HL-60/S4 (cell line): ENCODE results near the gene NEU4.
"Not testable (repeated sequence)": the region's sequence is repeated elsewhere in the genome, so short reads cannot be mapped to it uniquely, and the experiment has no call there.

Experiments used
- in situ Hi-C: fragments of 300-500 bp; cut with MboI; formaldehyde crosslinking; loops from 2 replicates; pipeline ENCODE4 v1.14.3; 2022; ENCODE audit warnings: low sequenced_read_pairs

NEU4 gene

GRCh38 chr2:241811952-241812729 lies 3.1 kb downstream of the NEU4 start:
- in situ Hi-C loops, result no loop called here

DNA sequence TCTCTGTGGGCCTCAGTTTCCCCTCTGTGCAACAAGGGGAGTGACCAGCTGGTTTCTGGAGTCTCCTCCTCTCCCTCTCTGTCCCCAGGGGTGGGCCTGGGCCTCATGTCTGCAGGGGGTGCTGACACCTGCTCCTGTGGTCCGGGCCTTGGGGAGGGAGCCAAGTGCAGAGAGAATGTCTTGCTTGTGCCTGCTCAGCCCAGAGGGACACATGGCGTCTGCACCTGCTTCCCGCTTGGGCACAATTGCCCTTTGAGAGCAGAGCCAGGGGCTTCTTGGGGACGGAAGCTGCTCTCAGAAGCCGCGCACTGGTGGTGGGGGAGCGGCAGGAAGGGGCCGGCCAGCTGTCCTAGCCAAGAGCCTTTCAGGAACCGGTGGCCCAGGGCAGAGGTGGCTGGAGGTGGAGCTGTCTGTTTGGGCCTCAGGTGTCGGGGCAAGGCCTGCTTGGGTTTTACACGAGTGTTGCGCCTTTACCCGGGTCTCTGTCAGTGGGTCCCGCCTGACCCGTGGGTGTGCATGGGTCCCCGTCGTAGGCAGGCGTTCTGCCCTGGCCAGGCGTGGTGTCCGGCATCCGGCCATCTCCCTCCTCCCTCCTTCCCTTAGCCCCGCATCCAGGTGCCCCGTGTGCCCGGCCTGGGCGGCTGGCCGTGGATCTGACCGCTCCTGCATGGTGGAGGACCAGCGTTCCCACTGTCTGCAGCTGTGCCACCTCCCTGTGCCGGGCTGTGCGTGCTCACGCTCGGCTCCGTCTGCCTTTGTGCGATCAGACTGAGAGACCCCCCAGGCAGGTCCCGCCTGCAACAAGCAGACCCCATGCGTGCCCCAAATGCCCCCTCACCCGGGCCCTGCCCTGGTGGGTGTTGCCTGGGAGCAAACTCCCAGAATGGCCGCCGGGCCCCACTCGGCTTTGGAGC lies 4.0 kb downstream of the NEU4 start:
- in situ Hi-C loops, result no loop called here

DNA sequence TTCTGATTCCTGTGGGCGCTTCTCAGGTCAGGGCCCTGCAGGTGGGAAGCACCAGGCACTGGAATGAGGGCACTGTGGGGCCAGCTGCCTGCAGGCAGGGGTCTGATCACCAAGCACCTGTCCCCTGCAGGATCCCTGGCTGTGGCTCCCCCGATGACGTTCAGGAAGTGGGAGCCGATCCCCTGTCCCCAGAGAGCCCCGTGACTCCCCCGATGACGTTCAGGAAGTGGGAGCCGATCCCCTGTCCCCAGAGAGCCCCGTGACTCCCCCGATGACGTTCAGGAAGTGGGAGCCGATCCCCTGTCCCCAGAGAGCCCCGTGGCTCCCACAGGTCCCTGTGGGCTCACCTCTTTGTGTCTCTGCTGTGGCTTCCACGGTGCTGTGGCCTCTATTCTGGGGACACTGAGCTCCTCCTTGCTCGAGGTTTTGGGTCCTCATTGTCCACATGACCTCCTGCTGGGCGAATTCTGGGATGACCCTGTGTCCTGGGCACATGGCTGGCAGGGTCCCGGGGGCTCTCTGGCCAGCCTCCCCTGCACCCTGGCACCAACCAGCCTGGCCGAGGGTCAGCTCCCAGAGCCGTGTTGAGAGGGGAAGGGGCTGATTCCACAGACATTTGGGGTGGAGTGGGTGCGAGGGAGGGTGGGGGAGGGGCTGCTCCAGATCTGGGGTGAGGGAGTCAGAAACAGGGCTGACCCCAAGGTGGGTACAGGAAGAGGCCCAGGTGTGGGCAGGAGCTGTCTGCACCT lies 4.8 kb downstream of the NEU4 start:
- in situ Hi-C loops, result no loop called here

DNA sequence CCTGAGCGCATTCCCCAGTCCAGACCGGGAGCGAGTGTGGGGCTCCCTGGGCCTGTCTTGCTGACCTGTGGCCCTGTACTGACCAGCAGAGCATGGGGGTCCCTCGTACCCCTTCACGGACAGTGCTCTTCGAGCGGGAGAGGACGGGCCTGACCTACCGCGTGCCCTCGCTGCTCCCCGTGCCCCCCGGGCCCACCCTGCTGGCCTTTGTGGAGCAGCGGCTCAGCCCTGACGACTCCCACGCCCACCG lies 5.3 kb downstream of the NEU4 start:
- in situ Hi-C loops, result no loop called here

GRCh38 chr2:241814643-241815476 lies 5.9 kb downstream of the NEU4 start:
- in situ Hi-C loops, result no loop called here

GRCh38 chr2:241815477-241816430 lies 6.8 kb downstream of the NEU4 start:
- in situ Hi-C loops, result no loop called here

GRCh38 chr2:241816431-241817121 lies 7.6 kb downstream of the NEU4 start:
- in situ Hi-C loops, result no loop called here

GRCh38 chr2:241817126-241817820 lies 8.3 kb downstream of the NEU4 start:
- in situ Hi-C loops, result no loop called here

DNA sequence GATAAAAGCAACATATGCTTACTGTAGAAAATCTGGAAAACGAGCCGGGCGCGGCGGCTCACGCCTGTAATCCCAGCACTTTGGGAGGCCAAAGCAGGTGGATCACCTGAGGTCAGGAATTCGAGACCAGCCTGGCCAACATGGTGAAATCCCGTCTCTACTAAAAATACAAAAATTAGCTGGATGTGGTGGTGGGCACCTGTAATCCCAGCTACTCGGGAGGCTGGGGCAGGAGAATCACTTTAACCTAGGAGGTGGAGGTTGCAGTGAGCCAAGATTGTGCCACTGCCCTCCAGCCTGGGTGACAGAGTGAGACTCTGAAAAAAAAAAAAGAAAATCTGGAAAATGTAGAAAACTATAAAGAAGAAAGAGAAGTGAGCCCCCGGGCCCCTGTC lies 8.8 kb downstream of the NEU4 start:
- in situ Hi-C loops, result not testable (repeated sequence)

DNA sequence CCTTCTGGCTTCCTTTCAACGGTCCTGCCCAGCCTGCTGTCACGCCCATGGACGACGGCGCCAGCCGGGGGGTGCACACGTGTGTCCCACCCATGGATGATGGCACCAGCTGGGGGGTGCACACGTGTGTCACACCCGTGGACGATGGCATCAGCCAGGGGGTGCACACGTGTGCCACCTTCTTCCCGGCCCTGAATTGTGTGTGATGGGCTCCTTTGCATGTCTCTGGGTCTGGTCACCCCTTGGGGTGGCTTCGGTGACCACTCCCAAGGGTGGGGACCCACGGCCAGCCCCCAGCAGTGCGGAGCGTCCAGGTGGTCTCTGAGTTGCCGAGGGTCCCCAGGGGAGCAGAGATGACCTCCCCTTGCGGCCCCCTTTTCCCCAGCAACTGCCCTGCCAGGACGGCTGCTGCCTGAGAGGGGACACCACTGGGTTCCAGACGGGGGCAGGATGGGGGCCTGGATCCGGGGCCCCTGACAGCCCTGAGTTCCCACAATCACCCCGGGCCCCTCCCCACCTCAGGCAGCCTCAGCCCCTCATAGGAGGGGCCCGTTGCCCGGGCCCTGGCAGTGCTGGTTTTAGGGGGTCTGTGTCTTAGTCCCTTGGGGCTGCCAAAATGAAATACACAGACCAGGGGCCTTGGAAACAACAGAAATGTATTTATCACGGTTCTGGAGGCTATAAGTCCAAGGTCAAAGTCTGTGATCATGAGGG lies 9.4 kb downstream of the NEU4 start:
- in situ Hi-C loops, result no loop called here

GRCh38 chr2:241818943-241819270 lies 9.9 kb downstream of the NEU4 start:
- in situ Hi-C loops, result no loop called here

- in situ Hi-C loops, result not testable (repeated sequence)
Measured at GRCh38 chr2:241819947-241820624, 11.1 kb downstream of the NEU4 start.

GRCh38 chr2:241820625-241821384 lies 11.8 kb downstream of the NEU4 start:
- in situ Hi-C loops, result no loop called here

DNA sequence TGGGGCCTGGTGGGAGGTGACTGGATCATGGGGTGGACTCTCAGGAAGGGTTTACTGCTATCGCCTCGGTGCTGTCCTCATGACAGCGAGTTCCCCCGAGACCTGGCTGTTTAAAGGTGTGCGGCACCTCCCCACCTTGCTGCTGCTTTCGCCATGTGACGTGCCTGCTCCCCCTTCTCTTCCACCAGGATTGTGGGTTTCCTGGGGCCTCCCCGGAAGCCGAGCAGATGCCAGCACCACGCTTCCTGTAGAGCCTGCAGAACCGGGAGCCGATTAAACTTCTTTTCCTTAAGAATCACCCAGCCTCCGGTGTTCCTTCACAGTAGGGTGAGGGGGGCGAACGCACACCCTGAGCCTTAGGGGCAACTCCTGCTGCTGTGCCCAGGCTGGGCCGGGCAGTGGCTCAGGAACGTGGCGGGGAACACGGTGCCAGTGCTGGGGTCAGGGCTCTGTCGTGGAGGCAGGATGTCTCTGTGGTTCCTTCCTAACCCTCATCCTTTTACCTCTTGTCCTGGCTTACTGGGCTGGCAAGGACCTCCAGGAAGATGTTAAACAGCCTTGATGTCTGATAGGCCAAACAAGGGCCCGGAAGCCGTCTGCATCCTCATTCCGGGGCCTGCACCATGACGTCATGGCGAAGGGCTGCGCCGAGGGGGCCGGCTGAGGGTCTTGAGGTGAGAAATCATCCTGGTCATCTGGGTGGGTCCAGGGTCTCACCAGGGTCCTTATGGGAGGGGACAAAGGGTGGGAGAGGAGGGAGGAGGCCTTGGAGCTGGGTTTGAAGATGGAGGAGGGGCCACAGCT lies 12.7 kb downstream of the NEU4 start:
- in situ Hi-C loops, result no loop called here

- in situ Hi-C loops, result no loop called here
Measured at GRCh38 chr2:241822264-241822623, 13.3 kb downstream of the NEU4 start.
